Measurements from ENCODE around the gene SRPK1.

- TF ChIP-seq EZH2phosphoT487 (IDR thresholded peaks at IDR 0.05; ENCODE audit: borderline replicate concordance, low read length) (no peak), CTCF (conservative IDR thresholded peaks at IDR 0.05; ENCODE audit: low read depth, low read length) (no peak), EZH2 (IDR thresholded peaks at IDR 0.05; ENCODE audit: low read length, unreplicated experiment) (no peak)
Measured at GRCh38 chr6:35960187-35960586, 39.3 kb upstream of the SRPK1 start.

All from PC-3 (cell line).